Left renal cortex interstitium (tissue), 4 donors: ENCODE results near the gene HOXB4. TPM values are rescaled to one million over a fixed set of nuclear protein-coding genes. Genes with fewer than 3 reads are reported as not detected.

ENCODE experiments used
- DNase-seq, 4 donors: peaks; one replicate each; pipeline ENCODE4 v3.0.0-alpha.2; 2013; ENCODE audit warnings: low read depth in 4 of 4, low spot score in 2 of 4, missing footprints in 1 of 4
- polyA plus RNA-seq, 4 donors: library from polyadenylated mRNA; unstranded; fragments of 120-200 nt; gene quantifications; one replicate each; pipeline ENCODE4 v1.2.1, GENCODE V29; 2013; ENCODE audit not compliant: insufficient read length in 4 of 4

The HOXB4 gene
- polyA plus RNA-seq, 4 donors = 6.8 to 22.8 (median 14.5) TPM

GRCh38 chr17:48591255-48592056 is 13.3 kb upstream of the HOXB4 start:
- DNase-seq = no peak

GRCh38 chr17:48590607-48591161 is 12.5 kb upstream of the HOXB4 start:
- no peak for DNase-seq

- DNase-seq = peak in 2 of 4 donors; percentile 91 to 95
Observed at GRCh38 chr17:48589831-48590606, 11.9 kb upstream of the HOXB4 start, which contains the start of gene HOXB3. Gene HOXB3, minus strand, starts transcription at chr17:48590241. Its CDS starts 37,767 bp downstream, at chr17:48552474.

GRCh38 chr17:48589060-48589830 is 11.1 kb upstream of the HOXB4 start:
- DNase-seq = no peak

GRCh38 chr17:48588528-48588927 is 10.4 kb upstream of the HOXB4 start:
- no peak for DNase-seq

GRCh38 chr17:48588074-48588415 is 9.9 kb upstream of the HOXB4 start:
- DNase-seq = no peak

- DNase-seq = no peak
Observed at GRCh38 chr17:48587276-48588073, 9.3 kb upstream of the HOXB4 start.

GRCh38 chr17:48586355-48587258 is 8.5 kb upstream of the HOXB4 start:
- DNase-seq = no peak

- DNase-seq = no peak
Observed at GRCh38 chr17:48584223-48584741, 6.1 kb upstream of the HOXB4 start.

GRCh38 chr17:48583708-48584222 is 5.6 kb upstream of the HOXB4 start:
- no peak for DNase-seq

- DNase-seq = no peak
Observed at GRCh38 chr17:48582750-48583069, 4.6 kb upstream of the HOXB4 start.

GRCh38 chr17:48579760-48580554 is 1.8 kb upstream of the HOXB4 start:
- no peak for DNase-seq

GRCh38 chr17:48579471-48579759 is 1.3 kb upstream of the HOXB4 start:
- no peak for DNase-seq

GRCh38 chr17:48578616-48579470 is 693 bp upstream of the HOXB4 start:
- DNase-seq = no peak

GRCh38 chr17:48577330-48577945 is 712 bp downstream of the HOXB4 start:
- DNase-seq = peak in 2 of 4 donors; percentile 92 to 95

- no peak for DNase-seq
Observed at GRCh38 chr17:48576479-48577309, 1.5 kb downstream of the HOXB4 start.
